Measurements from ENCODE around the gene NPM1. TPM values are rescaled to one million over a fixed set of nuclear protein-coding genes. Genes with fewer than 3 reads are reported as not detected.

The NPM1 gene
- total RNA-seq, 1 donor from 2014 or later = 3,066 TPM

GRCh38 chr5:171431251-171431777 is 43.7 kb downstream of the NPM1 start:
- Mint-ChIP-seq H3K9me3 (no peaks in the 10 kb centered on the region), H3K27me3 (no peaks in the 10 kb centered on the region), H3K4me3 (no peak overlapping the region), H3K27ac (no peak overlapping the region), H3K4me1 (no peaks in the 10 kb centered on the region), H3K36me3 (ENCODE audit: low read depth) (no peaks in the 10 kb centered on the region)
- intact Hi-C loops (cut with micrococcal nuclease) = no loop called here
- DNase-seq = no peak

- no peaks in the 10 kb centered on the region for H3K36me3 Mint-ChIP-seq (ENCODE audit: low read depth)
- DNase-seq = no peak
- intact Hi-C loops (cut with micrococcal nuclease) = no loop called here
- no peak overlapping the region for H3K4me3 Mint-ChIP-seq
- no peaks in the 10 kb centered on the region for H3K9me3 Mint-ChIP-seq
- no peaks in the 10 kb centered on the region for H3K4me1 Mint-ChIP-seq
- H3K27ac Mint-ChIP-seq = no peak overlapping the region
- no peaks in the 10 kb centered on the region for H3K27me3 Mint-ChIP-seq
These were observed 44.4 kb downstream of the NPM1 start for GRCh38 chr5:171432076-171432475.

- no peaks in the 10 kb centered on the region for H3K36me3 Mint-ChIP-seq (ENCODE audit: low read depth)
These were observed 45.1 kb downstream of the NPM1 start for GRCh38 chr5:171432583-171433351.

GRCh38 chr5:171433352-171433698 is 45.7 kb downstream of the NPM1 start:
- no peaks in the 10 kb centered on the region for H3K9me3 Mint-ChIP-seq
- H3K4me1 Mint-ChIP-seq = no peaks in the 10 kb centered on the region
- H3K36me3 Mint-ChIP-seq (ENCODE audit: low read depth) = no peaks in the 10 kb centered on the region
- DNase-seq = no peak
- intact Hi-C loops (cut with micrococcal nuclease) = no loop called here
- H3K27me3 Mint-ChIP-seq = no peaks in the 10 kb centered on the region
- H3K27ac Mint-ChIP-seq = no peak overlapping the region
- H3K4me3 Mint-ChIP-seq = no peak overlapping the region

More at GRCh38 chr5:171432583-171433351, 45.1 kb downstream of the NPM1 start:
- DNase-seq = no peak
- no peaks in the 10 kb centered on the region for H3K4me1 Mint-ChIP-seq
- intact Hi-C loops (cut with micrococcal nuclease) = no loop called here
- no peaks in the 10 kb centered on the region for H3K9me3 Mint-ChIP-seq
- no peaks in the 10 kb centered on the region for H3K27me3 Mint-ChIP-seq
- H3K27ac Mint-ChIP-seq = no peak overlapping the region
- no peak overlapping the region for H3K4me3 Mint-ChIP-seq

GRCh38 chr5:171433982-171434676 is 46.5 kb downstream of the NPM1 start:
- intact Hi-C loops (cut with micrococcal nuclease) = no loop called here
- H3K27me3 Mint-ChIP-seq = no peaks in the 10 kb centered on the region
- no peak for DNase-seq
- no peak overlapping the region for H3K4me3 Mint-ChIP-seq
- H3K27ac Mint-ChIP-seq = no peak overlapping the region
- H3K4me1 Mint-ChIP-seq = no peaks in the 10 kb centered on the region
- H3K36me3 Mint-ChIP-seq (ENCODE audit: low read depth) = no peaks in the 10 kb centered on the region
- no peaks in the 10 kb centered on the region for H3K9me3 Mint-ChIP-seq

- intact Hi-C loops (cut with micrococcal nuclease) = no loop called here
- no peaks in the 10 kb centered on the region for H3K9me3 Mint-ChIP-seq
- DNase-seq = no peak
- no peaks in the 10 kb centered on the region for H3K27me3 Mint-ChIP-seq
- H3K4me1 Mint-ChIP-seq = no peaks in the 10 kb centered on the region
- no peaks in the 10 kb centered on the region for H3K36me3 Mint-ChIP-seq (ENCODE audit: low read depth)
- no peak overlapping the region for H3K27ac Mint-ChIP-seq
- H3K4me3 Mint-ChIP-seq = no peak overlapping the region
These were observed 47.2 kb downstream of the NPM1 start for GRCh38 chr5:171434874-171435273.

- Mint-ChIP-seq H3K36me3 (ENCODE audit: low read depth) (no peaks in the 10 kb centered on the region), H3K27ac (no peak overlapping the region), H3K4me1 (no peaks in the 10 kb centered on the region), H3K9me3 (no peaks in the 10 kb centered on the region), H3K4me3 (no peak overlapping the region), H3K27me3 (no peaks in the 10 kb centered on the region)
- no peak for DNase-seq
- intact Hi-C loops (cut with micrococcal nuclease) = no loop called here
These were observed 48.3 kb downstream of the NPM1 start for GRCh38 chr5:171435908-171436307.

- Mint-ChIP-seq H3K36me3 (ENCODE audit: low read depth) (no peaks in the 10 kb centered on the region), H3K27ac (no peak overlapping the region), H3K27me3 (no peaks in the 10 kb centered on the region), H3K4me3 (no peak overlapping the region), H3K4me1 (no peaks in the 10 kb centered on the region), H3K9me3 (no peaks in the 10 kb centered on the region)
- intact Hi-C loops (cut with micrococcal nuclease) = no loop called here
- no peak for DNase-seq
These were observed 49.2 kb downstream of the NPM1 start for GRCh38 chr5:171436804-171437285.

GRCh38 chr5:171437286-171437821 is 49.7 kb downstream of the NPM1 start:
- H3K36me3 Mint-ChIP-seq (ENCODE audit: low read depth) = no peaks in the 10 kb centered on the region
- intact Hi-C loops (cut with micrococcal nuclease) = no loop called here
- DNase-seq = no peak
- no peaks in the 10 kb centered on the region for H3K9me3 Mint-ChIP-seq
- no peaks in the 10 kb centered on the region for H3K4me1 Mint-ChIP-seq
- H3K4me3 Mint-ChIP-seq = no peak overlapping the region
- H3K27me3 Mint-ChIP-seq = no peaks in the 10 kb centered on the region
- H3K27ac Mint-ChIP-seq = no peak overlapping the region

- Mint-ChIP-seq H3K36me3 (ENCODE audit: low read depth) (no peaks in the 10 kb centered on the region), H3K27me3 (no peaks in the 10 kb centered on the region), H3K4me3 (no peak overlapping the region), H3K4me1 (no peaks in the 10 kb centered on the region), H3K27ac (no peak overlapping the region), H3K9me3 (no peaks in the 10 kb centered on the region)
- intact Hi-C loops (cut with micrococcal nuclease) = no loop called here
- DNase-seq = no peak
These were observed 51.1 kb downstream of the NPM1 start for GRCh38 chr5:171438738-171439137.

GRCh38 chr5:171441246-171441791 is 53.7 kb downstream of the NPM1 start:
- Mint-ChIP-seq H3K27me3 (no peaks in the 10 kb centered on the region), H3K36me3 (ENCODE audit: low read depth) (no peaks in the 10 kb centered on the region), H3K27ac (no peak overlapping the region), H3K9me3 (no peaks in the 10 kb centered on the region), H3K4me1 (no peaks in the 10 kb centered on the region), H3K4me3 (no peak overlapping the region)
- intact Hi-C loops (cut with micrococcal nuclease) = no loop called here
- no peak for DNase-seq

GRCh38 chr5:171442287-171443042 is 54.8 kb downstream of the NPM1 start:
- no peak for DNase-seq
- H3K4me3 Mint-ChIP-seq = no peak overlapping the region
- no peaks in the 10 kb centered on the region for H3K36me3 Mint-ChIP-seq (ENCODE audit: low read depth)
- no peaks in the 10 kb centered on the region for H3K9me3 Mint-ChIP-seq
- H3K27ac Mint-ChIP-seq = no peak overlapping the region
- H3K27me3 Mint-ChIP-seq = no peaks in the 10 kb centered on the region
- no peaks in the 10 kb centered on the region for H3K4me1 Mint-ChIP-seq
- intact Hi-C loops (cut with micrococcal nuclease) = no loop called here

- H3K36me3 Mint-ChIP-seq (ENCODE audit: low read depth) = no peaks in the 10 kb centered on the region
- H3K4me3 Mint-ChIP-seq = no peak overlapping the region
- no peaks in the 10 kb centered on the region for H3K4me1 Mint-ChIP-seq
- H3K27me3 Mint-ChIP-seq = peaks cover 13% of the 10 kb centered on the region
- no peaks in the 10 kb centered on the region for H3K9me3 Mint-ChIP-seq
- intact Hi-C loops (cut with micrococcal nuclease) = no loop called here
- no peak for DNase-seq
- no peak overlapping the region for H3K27ac Mint-ChIP-seq
These were observed 56.9 kb downstream of the NPM1 start for GRCh38 chr5:171444582-171444981.
